Panc1 (cell line): Measurements from ENCODE around the gene IMP4.

Experiments
- POLR2AphosphoS5 ChIP-seq: IDR thresholded peaks from 2 replicates; pipeline ENCODE4 v1.6.1; 2012; ENCODE audit warnings: mild to moderate bottlenecking, low read depth, low read length, moderate library complexity
- TCF7L2 ChIP-seq: IDR thresholded peaks from 2 replicates; pipeline ENCODE4 v1.6.1; 2011; ENCODE audit warnings: mild to moderate bottlenecking, low read depth, low read length, inconsistent platforms
- TF ChIP-seq, protein P1 (sequence below): fragments of 450-650 bp; IDR thresholded peaks from 2 replicates; pipeline ENCODE4 v1.5.1; 2017; ENCODE audit warnings: mild to moderate bottlenecking

GRCh38 chr2:130347220-130347925, 4.7 kb downstream of the IMP4 start:
- no peak for TF ChIP-seq TCF7L2
- TF ChIP-seq, protein P1, sequence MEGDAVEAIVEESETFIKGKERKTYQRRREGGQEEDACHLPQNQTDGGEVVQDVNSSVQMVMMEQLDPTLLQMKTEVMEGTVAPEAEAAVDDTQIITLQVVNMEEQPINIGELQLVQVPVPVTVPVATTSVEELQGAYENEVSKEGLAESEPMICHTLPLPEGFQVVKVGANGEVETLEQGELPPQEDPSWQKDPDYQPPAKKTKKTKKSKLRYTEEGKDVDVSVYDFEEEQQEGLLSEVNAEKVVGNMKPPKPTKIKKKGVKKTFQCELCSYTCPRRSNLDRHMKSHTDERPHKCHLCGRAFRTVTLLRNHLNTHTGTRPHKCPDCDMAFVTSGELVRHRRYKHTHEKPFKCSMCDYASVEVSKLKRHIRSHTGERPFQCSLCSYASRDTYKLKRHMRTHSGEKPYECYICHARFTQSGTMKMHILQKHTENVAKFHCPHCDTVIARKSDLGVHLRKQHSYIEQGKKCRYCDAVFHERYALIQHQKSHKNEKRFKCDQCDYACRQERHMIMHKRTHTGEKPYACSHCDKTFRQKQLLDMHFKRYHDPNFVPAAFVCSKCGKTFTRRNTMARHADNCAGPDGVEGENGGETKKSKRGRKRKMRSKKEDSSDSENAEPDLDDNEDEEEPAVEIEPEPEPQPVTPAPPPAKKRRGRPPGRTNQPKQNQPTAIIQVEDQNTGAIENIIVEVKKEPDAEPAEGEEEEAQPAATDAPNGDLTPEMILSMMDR: no peak
- no peak for TF ChIP-seq POLR2AphosphoS5
